GM19238 (cell line): ENCODE measurements around the gene ENPP3.
"Not testable (repeated sequence)": the region's sequence is repeated elsewhere in the genome, so short reads cannot be mapped to it uniquely, and the experiment has no call there.

Experiments used
- DNase-seq: peaks from one replicate; pipeline ENCODE4 v3.0.0; 2011; ENCODE audit warnings: low spot score; ENCODE audit not compliant: insufficient read length

Gene ENPP3

DNA sequence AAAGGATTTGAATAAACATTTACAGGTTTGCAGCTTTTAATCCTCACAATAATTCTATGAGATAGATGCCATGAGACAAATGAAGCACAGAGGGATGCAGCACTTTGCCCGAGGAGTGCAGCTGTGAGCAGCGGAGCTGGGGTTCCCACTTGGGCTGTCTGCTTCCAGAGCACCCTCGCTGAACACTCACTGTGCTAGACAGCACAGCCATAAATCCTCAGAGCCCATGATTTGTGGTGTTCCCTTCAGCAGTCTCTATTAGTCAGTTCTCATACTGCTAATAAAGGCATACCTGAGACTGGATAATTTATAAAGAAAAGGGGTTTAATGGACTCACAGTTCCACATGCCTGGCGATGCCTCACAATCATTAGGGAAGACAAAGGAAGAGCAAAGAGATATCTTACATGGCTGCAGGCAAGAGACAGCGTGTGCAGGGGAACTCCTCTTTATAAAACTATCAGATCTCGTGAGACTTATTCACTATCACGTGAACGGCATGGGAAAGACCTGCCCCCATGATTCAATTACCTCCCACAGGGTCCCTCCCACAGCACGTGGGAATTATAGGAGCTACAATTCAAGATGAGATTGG lies 99.0 kb downstream of the ENPP3 start:
- DNase-seq, result no peak

DNA sequence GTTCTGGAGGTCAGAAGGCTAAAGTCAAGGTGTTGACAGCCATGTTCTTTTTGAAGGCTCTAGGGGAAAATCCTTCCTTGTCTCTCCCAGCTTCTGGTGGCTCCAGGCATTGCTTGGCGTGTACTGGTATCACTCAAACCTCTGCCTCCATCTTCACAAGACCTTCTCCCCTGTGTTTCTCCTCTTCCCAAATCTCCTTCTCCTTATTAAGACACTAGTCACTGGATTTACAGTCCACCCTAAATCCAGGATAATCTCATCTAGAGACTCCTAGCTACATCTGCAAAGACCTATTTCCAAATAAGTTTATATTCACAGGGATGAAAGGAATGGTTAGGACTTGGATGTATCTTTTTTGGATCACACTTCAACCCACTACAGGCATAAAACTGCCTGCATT lies 99.7 kb downstream of the ENPP3 start:
- no peak for DNase-seq

DNA sequence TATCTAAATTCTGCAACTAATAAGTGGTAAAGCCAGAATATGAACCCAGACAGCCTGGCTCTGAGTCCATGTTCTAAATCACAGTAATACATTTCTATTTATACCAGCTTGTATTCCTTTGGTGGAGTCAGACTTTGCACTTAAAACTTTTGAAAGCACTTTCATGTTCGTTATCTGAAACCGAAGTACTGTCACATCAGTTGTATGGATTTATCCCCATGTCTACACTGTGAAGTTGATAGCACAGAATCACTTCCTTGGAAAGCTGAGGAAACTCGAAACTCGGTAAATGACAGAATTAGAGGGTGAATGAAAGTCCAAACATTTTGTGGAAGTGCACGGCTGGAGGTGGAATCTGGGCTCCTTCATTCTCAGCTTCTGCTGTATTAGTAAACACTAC lies 102.0 kb downstream of the ENPP3 start:
- no peak for DNase-seq

DNA sequence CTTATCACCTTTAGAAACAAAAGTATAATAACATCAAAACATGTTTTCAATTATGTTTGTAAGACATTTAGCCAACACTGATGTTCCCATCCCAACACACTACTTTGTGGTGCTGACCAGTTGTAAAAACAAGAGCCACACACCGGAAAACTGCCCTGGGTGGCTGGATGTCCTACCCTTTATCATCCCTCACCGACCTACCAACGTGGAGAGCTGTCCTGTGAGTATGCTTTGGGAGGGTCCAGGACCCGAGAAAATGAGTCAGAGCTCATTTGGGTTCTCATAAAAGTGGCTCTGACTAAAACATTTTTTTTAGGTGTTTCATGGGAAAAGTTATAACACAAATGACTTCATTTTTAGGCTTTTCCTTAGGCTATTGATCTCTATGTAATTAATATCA lies 103.1 kb downstream of the ENPP3 start:
- DNase-seq, result no peak

DNA sequence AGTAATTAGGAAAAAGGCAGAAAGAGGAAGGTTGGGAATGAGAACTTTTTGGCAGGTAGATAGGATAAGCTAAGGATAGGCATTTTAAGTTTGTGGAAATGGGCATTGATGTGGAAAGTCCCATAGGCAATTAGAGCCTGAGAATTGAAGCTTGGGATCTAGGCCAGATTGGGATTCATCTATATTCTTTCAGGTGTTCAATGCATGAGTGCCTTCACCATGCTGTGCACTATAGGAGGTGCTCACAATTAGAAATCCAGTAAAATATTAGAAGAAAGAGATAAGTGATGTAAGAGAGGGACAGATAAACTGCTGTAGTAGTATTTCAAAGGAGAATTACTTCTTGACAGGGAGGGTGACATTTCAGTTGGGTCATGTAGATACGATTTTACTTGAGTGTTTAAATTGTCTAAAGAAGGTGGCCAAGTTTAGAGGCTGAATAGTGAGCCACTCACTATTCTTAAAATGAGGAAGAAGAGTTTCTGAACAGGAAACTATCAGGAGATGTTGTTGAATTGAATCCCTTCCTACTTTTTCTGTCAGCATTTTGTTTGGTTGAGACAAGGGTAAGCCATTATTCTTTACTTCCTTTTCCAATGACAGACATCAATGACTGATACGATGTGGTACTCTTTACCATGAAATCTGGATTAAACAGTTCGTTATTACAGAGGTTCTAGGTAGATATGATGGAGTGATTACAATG lies 104.7 kb downstream of the ENPP3 start:
- DNase-seq, result no peak

DNA sequence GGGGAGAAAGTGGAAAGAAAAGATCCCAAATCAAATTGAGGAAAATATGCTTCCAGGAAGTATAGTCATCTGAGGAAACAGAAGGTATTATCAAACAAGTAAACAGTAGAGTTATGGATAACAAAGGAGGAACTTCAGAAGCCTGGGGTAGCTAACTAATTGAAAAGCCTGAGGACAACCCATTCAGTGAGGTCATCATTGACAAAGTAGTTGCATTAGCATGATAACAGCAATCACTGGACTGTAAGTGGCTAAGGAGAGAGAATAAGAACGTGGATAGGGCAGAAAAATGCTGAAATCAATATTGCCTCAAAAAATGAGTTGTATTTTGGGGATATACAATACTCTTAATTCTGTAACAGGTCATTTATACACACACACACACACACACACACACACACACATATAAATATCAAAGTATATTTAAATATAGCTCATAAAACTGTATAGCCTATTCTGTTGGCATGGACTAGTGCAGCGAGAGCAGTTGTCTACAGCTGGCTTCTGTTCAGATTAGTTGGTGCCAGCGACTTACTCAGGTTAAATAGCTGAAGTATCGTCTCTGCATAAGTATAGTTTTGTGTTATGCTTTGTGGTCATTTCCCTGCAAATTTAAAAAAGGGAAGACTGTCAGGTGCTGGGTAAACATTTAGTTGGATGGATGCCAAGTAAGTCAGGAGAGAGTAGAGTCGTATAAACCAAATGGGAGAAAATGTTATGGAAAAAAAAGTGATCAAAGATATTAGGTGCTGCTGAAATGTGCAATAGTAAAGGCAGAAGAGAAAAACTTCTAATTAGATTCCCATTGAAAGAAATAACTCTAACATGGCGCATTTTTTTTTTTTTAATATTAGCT lies 107.6 kb downstream of the ENPP3 start:
- DNase-seq, result no peak

DNA sequence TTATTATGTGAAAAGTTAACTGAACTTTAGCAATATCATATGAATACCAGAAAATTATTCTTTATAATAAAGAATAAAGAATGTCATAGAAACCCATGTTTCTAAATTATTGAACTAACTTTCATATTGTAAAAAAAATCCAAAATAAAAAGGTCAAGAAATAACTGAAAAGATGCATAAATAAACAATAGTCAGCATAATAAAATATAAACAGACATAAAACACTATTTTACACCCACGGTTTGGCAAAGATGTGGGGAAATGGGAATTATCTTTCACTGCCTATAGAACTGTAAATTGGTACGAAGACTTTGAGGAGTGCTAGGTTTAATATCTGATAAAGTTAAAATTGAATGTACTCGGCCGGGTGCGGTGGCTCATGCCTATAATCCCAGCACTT lies 108.4 kb downstream of the ENPP3 start:
- no peak for DNase-seq

DNA sequence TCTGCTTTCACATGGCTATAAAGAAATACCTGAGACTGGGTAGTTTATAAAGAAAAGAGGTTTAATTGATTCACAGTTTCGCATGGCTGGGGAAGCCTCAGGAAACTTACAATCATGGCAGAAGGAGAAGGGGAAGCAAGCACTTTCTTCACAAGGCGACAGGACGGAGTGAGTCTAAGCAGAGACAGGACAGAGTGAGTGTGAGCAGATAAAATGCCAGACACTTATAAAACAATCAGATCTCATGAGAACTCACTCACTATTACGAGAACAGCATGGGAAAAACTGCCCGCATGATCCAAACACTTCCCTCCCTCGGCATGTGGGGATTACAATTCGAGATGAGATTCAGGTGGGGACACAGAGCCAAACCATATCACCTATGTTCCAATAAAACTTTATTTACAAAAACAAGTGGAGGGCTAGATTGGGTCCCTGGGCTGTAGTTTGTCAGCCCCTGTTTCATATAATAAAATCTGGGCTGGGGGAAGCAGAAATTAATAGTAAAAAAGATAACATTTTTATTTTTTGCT lies 110.8 kb downstream of the ENPP3 start:
- no peak for DNase-seq

DNA sequence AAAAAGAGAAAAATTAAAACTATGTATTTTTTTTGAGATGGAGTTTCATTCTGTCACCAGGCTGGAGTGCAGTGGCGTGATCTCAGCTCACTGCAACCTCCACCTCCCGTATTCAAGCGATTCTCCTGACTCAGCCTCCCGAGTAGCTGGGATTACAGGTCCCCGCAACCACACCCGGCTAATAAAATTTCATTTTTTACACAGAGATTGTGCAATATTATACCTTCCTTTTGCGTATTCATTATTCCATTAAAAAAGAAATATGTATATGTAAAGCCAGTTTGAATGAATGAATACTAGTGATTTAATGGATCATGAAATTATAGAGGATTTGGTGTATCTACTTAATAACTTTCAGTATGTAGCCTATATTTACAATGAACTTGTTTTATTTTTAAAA lies 111.9 kb downstream of the ENPP3 start:
- DNase-seq, result no peak

DNA sequence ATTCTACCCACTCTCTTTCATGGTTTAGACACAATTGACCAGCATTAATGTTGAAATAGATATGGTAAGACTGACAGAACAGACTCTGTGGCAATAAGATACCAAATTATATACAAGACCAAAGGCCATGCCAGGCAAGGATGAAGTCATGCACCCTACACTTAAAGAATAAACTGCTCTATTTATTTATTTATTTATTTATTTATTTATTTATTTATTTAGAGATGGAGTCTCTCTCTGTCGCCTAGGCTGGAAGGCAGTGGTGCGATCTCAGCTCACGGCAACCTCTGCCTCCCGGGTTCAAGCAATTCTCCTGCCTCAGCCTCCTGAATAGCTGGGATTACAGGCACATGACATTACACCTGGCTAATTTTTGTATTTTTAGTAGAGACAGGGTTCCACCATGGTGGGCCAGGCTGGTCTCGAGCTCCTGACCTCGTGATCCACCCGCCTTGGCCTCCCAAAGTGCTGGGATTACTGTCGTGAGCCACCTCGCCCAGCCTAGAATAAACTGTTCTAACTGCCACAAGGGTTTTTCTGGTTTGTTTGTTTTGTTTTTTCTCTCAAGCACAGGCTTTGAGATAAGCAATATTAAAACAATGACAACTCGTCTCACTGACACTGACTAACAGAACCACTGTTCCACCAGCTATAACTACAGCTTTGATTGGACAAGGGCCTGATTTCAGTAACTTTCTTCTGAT lies 114.1 kb downstream of the ENPP3 start:
- not testable (repeated sequence) for DNase-seq

DNA sequence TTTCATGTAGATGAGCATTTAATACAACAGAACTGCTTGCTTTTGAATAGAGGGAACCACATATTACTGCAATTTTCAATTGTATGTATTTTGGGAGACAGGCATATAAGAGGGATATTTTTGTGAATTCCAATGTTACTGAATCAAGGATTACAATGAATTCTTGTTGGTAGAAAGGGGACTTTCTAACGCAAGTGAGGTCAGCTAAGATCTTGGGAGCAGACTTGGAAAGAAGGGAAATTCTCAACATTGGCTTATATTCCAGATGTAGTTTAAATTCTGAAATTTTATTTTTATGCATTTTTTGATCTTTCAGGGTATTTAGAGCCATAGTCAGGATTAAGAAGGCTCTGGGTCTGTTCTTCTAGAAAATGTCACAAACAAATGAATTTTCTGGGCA lies 117.0 kb downstream of the ENPP3 start:
- DNase-seq, result no peak

DNA sequence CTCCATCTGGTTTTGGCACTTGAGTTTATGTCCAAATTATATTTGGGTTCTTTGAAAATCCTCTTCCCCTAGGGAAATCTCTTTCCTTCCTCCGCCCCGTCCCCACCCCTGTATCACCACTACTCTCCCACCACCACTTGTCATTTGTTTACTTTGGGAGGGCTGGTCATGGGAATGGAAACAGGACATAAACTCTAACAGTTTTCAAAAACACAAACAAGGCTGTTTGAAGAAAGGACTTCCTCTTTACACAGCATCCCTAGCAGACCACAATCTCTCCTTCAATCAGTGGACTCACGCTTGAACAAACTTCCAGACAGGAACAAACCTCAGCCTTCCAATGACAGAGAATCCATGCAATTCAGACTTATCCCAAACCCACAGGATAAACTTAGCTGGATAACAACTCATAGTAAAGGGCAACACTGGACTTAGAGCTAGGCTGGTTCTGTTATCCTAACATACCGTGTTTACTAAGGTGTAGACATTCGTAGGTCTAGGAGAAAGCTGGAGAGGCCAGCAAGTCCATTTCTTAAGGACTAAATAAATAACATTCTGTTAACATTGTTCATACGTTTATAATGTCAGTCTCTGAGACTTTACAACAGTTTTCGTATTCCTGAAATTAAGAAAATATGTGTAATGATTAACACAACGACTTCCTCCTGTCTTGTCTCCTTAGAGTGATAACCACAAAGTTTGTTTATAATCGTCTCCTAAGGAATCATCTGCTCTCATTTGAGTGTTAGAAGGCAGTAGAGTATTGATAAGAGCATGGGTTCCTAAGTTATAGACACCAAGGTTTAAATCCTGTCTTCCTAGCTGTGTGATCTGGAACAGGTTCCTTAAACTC lies 117.8 kb downstream of the ENPP3 start:
- no peak for DNase-seq

DNA sequence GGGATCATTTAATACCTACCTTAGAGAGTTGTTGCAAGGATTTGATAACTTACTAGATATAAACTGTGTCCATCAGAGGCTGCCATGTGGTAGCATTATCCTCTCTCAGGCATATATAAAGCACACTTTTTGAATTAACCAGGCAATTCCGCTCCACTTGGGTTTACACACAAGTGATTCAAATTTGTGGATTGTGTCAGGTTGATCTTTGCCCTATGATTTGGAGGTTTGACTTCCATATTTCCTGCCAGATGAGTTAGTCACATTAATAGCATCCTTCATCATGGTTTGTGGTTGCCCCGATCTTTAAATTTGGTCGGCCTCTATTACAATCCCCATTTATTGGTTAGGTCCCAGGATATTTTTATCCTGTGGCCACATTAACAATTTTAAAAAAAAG lies 118.5 kb downstream of the ENPP3 start:
- no peak for DNase-seq

DNA sequence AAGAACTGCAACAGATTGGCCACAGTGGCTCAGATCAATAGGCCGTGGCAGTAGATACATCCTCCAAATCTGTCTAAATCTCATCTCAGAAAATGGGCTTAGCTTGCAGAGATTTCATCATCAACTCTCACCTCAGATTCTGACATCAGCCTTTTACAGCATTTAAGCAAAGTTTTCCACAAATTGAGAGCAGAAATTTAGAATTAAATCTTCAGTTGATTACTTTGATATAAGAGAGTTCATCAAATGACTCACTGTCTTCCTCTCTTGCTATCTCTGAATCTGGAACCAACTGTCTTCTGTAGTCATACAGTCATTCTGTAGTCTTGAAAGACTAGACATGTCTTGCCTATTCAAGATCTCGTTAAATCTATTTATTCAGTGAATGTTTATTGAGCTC lies 118.9 kb downstream of the ENPP3 start:
- DNase-seq, result no peak

DNA sequence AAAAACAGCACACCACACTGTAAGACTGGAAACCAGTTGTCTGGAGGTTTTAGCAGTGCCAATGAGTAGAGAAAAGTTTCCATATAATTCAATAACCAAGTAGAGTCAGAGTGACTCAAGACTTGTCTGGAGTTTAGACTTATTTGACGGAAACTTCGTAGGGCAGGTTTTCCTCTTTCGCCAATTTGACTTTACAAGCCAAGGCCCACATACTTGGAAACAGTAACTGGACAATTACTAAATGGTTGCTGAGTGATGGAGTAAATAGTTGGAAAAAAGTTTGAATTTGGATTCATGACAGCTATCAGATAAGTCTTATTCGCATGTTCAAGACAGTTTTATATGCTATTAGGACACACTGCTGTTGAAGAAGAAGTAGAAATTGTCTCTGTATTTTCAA lies 121.8 kb downstream of the ENPP3 start:
- no peak for DNase-seq

DNA sequence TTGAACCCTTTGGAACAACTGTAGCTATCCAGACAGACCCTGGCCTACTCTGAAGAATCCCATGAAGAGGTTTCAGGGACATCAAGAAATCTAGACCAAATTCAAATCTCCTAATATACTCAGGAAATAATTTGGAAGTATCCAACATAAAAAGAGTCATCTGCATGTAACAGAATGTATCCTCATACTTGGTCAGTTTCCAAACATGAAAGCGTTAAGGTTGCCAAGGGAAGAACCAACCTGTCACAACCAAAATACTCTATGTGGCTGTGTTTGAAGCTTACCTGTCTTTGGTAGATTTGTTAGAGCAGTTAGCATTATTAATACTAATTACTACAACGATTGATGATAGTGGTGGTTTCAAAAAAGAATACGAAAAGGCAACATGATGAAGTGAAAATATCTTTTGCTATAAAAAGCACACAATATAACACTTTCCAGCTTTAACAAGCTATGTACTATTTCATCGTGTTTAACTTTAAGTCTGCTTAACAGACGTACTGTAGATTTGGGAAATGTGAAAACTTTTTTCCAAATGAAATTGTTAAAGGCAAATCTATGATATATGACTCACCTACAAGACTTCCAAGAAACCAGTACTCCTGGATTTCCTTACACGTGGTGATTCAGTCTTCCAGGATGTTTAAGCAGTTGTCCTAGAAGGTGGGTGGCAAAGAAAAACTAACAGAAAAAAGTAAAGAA lies 124.1 kb downstream of the ENPP3 start:
- no peak for DNase-seq

DNA sequence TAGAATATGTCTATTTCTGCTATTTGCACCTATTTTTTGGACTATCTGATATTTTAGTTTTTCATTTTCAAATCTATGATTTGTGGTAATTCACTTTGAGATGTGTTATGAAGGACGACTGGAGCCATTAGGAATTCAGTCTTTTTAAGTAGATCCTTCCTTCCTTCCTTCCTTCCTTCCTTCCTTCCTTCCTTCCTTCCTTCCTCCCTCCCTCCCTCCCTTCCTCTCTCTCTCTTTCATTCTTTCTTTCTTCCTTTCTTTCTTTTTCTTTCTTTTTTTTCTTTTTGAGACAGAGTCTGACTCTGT lies 124.6 kb downstream of the ENPP3 start:
- no peak for DNase-seq

DNA sequence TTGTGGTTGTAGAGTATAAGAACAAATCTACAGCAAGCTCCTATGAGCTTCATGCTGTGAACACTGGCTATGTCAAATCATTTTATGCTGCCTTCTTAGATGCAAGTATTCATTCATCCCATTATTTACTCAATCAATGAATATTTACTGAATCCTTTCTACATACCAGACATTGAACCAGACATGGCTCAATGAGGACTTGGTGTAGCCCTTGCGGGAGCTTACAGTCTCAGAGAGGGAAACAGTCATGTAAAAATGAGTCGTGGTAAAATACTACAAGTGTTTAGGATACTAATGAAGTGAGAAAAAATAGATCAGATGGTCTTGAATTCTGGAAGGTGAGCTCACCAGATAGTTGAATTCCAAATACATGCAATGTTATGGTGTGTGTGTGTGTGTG lies 125.9 kb downstream of the ENPP3 start:
- DNase-seq, result no peak

DNA sequence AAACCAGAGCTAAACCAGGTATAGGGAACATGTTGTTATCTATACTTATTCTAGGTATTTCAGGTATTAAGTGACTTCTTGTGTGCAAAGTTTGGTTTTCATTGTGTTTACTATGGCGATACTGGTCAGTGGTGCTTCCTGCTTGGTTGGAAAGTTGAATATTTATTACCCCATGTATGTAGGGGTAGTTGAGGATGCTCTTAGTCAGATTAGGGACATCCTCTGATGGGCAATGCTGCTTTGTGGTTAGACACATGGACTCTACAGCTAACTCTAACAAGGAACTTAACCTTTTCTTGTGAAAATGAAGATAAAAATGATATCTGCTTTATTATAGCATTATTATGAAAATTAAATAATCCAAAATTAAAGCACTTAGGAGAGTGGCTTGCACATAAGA lies 126.6 kb downstream of the ENPP3 start:
- no peak for DNase-seq

DNA sequence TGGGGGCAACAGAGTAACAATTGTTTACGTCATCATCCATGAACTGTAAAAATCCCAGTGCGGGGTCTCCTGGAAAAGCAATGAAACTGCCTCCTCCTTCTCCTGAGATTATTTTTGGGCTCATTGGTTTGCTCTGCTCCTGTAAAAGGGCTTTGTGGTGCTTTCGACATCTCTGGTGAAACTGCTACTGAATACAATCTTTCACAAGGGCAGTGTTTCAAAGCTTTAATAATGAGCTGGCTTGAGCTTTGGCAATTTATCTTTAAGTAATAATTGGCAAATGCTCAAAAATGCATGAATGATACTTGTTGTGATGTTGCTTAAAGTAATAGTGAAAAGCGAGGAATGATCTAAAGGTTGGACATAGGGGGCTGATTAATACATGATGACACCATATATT lies 127.2 kb downstream of the ENPP3 start:
- no peak for DNase-seq
